HG02759 (cell line): ENCODE results near the gene TNS1.

Experiments used
- ATAC-seq: cut with Tn5 transposase; IDR thresholded peaks from one replicate; pipeline ENCODE4 v1.9.1; 2021; ENCODE audit warnings: mild to moderate bottlenecking, moderate library complexity; ENCODE audit not compliant: unreplicated experiment

Gene TNS1

GRCh38 chr2:217856871-217857270 lies 145.9 kb downstream of the TNS1 start:
- no peak for ATAC-seq

GRCh38 chr2:217856159-217856558 lies 146.6 kb downstream of the TNS1 start:
- no peak for ATAC-seq

- ATAC-seq = no peak
Observed at GRCh38 chr2:217854684-217855420, 147.9 kb downstream of the TNS1 start.

- no peak for ATAC-seq
Observed at GRCh38 chr2:217853961-217854360, 148.8 kb downstream of the TNS1 start.

GRCh38 chr2:217853301-217853881 lies 149.4 kb downstream of the TNS1 start:
- no peak for ATAC-seq

- no peak for ATAC-seq
Observed at GRCh38 chr2:217852555-217853211, 150.1 kb downstream of the TNS1 start.

GRCh38 chr2:217851191-217852020 lies 151.4 kb downstream of the TNS1 start:
- no peak for ATAC-seq

GRCh38 chr2:217849154-217849975 lies 153.4 kb downstream of the TNS1 start:
- ATAC-seq = no peak

- ATAC-seq = no peak
Observed at GRCh38 chr2:217848351-217848957, 154.3 kb downstream of the TNS1 start.

- no peak for ATAC-seq
Observed at GRCh38 chr2:217847552-217848350, 155.0 kb downstream of the TNS1 start.

GRCh38 chr2:217847115-217847514 lies 155.7 kb downstream of the TNS1 start:
- ATAC-seq = no peak

GRCh38 chr2:217846321-217846743 lies 156.5 kb downstream of the TNS1 start:
- ATAC-seq = no peak

- no peak for ATAC-seq
Observed at GRCh38 chr2:217845301-217845700, 157.5 kb downstream of the TNS1 start.

- no peak for ATAC-seq
Observed at GRCh38 chr2:217844696-217845095, 158.1 kb downstream of the TNS1 start.

- ATAC-seq = no peak
Observed at GRCh38 chr2:217843324-217843723, 159.5 kb downstream of the TNS1 start.

GRCh38 chr2:217842017-217842416 lies 160.8 kb downstream of the TNS1 start:
- ATAC-seq = no peak

- ATAC-seq = no peak
Observed at GRCh38 chr2:217840522-217840921, 162.3 kb downstream of the TNS1 start.

- no peak for ATAC-seq
Observed at GRCh38 chr2:217839750-217840107, 163.1 kb downstream of the TNS1 start.

- ATAC-seq = no peak
Observed at GRCh38 chr2:217839073-217839749, 163.6 kb downstream of the TNS1 start.
